Kidney (tissue), 14 donors: ENCODE data around the gene MANSC1. TPM values are rescaled to one million over a fixed set of nuclear protein-coding genes. Genes with fewer than 3 reads are reported as not detected.

Experiments used
- DNase-seq, 5 donors: peaks; one replicate each; pipeline ENCODE4 v3.0.0-alpha.2; 2013 to 2020
- FAIRE-seq: peaks from 2 replicates; lab custom pipeline; 2012; peaks lifted over from hg19 to GRCh38; lab: Jason Lieb, UNC
- H3K27ac ChIP-seq, 2 donors: one replicate each; pipeline ENCODE4 v1.7.0; 2013; ENCODE audit warnings: low read depth in 2 of 2, low read length in 2 of 2, inconsistent platforms in 1 of 2
- H3K27me3 ChIP-seq: one replicate; pipeline ENCODE4 v1.7.1; 2013; ENCODE audit warnings: low read length, inconsistent platforms; ENCODE audit not compliant: control insufficient read depth, insufficient read depth
- H3K36me3 ChIP-seq, 3 donors: one replicate each; pipeline versions ENCODE4 v1.7.0 to v1.7.1; 2013; ENCODE audit warnings: low read length in 3 of 3, control low read depth in 1 of 3, inconsistent platforms in 1 of 3; ENCODE audit not compliant: insufficient read depth in 3 of 3, control insufficient read depth in 2 of 3
- H3K4me1 ChIP-seq, 3 donors: one replicate each; pipeline versions ENCODE4 v1.7.0 to v1.7.1; 2013; ENCODE audit warnings: low read length in 3 of 3, inconsistent platforms in 1 of 3, low read depth in 1 of 3; ENCODE audit not compliant: control insufficient read depth in 2 of 3, insufficient read depth in 2 of 3
- H3K4me3 ChIP-seq, 3 donors: one replicate each; pipeline versions ENCODE4 v1.7.0 to v1.8.1; 2013; ENCODE audit warnings: low read length in 3 of 3, control low read depth in 1 of 3, inconsistent platforms in 1 of 3
- H3K9ac ChIP-seq, 3 donors: one replicate each; pipeline versions ENCODE4 v1.7.0 to v1.7.1; 2013; ENCODE audit warnings: low read length in 3 of 3, control low read depth in 1 of 3, inconsistent platforms in 1 of 3
- H3K9me3 ChIP-seq, 3 donors: one replicate each; pipeline versions ENCODE4 v1.7.0 to v1.7.1; 2013; ENCODE audit warnings: low read length in 3 of 3, control low read depth in 1 of 3, inconsistent platforms in 1 of 3; ENCODE audit not compliant: control insufficient read depth in 2 of 3, insufficient read depth in 1 of 3
- intact Hi-C: fragments of 100-400 bp; cut with DNase I; formaldehyde crosslinking; loops from one replicate; pipeline ENCODE4 v1.11.1; 2022
- polyA plus RNA-seq: library from polyadenylated mRNA; stranded (reverse); fragments of 350-450 nt; fragmentation: Illumina TruSeq; extraction: RNeasy Lipid Tissue Mini Kit (QIAGEN cat#74804); gene quantifications from one replicate; pipeline ENCODE4 v1.2.3, GENCODE V29; 2014; ENCODE audit warnings: low read depth, low replicate concordance; ENCODE audit not compliant: insufficient read depth
- total RNA-seq: library from RNA; stranded (reverse); fragmentation: NEBNext Ultra II Directional; extraction: Animal tissue kit (Norgen Biotek cat#: 25700); gene quantifications from one replicate; pipeline ENCODE4 v1.2.1, GENCODE V29; 2021
- TF ChIP-seq, protein P1 (sequence below): IDR thresholded peaks from 3 replicates; pipeline ENCODE4 v1.5.1; 2012; ENCODE audit warnings: mild to moderate bottlenecking, moderate library complexity, borderline replicate concordance; ENCODE audit not compliant: insufficient read depth; ENCODE audit errors: extremely low read depth
- donor health status: control.
- donor health status: control.
- donor health status: control.
- donor health status: control.
- donor health status: control.
- donor health status: DM: yes; HTN: yes; CAD: no.
- donor health status: Normal renal cell carcinoma (clear cell type).

Gene MANSC1
- total and polyA plus RNA-seq, 2 donors from 2014 or later, result 14.1 to 38.7 TPM

GRCh38 chr12:12398026-12398859 is 48.2 kb upstream of the MANSC1 start:
- no peaks in the 10 kb centered on the region for H3K36me3 ChIP-seq
- no peak overlapping the region for H3K4me3 ChIP-seq
- H3K27ac ChIP-seq, result peak overlapping the region; percentile 9 to 42
- TF ChIP-seq, protein P1, sequence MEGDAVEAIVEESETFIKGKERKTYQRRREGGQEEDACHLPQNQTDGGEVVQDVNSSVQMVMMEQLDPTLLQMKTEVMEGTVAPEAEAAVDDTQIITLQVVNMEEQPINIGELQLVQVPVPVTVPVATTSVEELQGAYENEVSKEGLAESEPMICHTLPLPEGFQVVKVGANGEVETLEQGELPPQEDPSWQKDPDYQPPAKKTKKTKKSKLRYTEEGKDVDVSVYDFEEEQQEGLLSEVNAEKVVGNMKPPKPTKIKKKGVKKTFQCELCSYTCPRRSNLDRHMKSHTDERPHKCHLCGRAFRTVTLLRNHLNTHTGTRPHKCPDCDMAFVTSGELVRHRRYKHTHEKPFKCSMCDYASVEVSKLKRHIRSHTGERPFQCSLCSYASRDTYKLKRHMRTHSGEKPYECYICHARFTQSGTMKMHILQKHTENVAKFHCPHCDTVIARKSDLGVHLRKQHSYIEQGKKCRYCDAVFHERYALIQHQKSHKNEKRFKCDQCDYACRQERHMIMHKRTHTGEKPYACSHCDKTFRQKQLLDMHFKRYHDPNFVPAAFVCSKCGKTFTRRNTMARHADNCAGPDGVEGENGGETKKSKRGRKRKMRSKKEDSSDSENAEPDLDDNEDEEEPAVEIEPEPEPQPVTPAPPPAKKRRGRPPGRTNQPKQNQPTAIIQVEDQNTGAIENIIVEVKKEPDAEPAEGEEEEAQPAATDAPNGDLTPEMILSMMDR, result peak; percentile 10
- H3K27me3 ChIP-seq, result no peaks in the 10 kb centered on the region
- no peaks in the 10 kb centered on the region for H3K9me3 ChIP-seq
- H3K4me1 ChIP-seq, result peaks cover 0 to 6% (median 0%) of the 10 kb centered on the region in 3 donors
- DNase-seq, result peak; percentile 62 to 81 (median 75)
- intact Hi-C loops, result no loop called here
- FAIRE-seq, result no peak
- no peak overlapping the region for H3K9ac ChIP-seq

- no peaks in the 10 kb centered on the region for H3K36me3 ChIP-seq
Observed at GRCh38 chr12:12397184-12397583, 47.1 kb upstream of the MANSC1 start.

DNA sequence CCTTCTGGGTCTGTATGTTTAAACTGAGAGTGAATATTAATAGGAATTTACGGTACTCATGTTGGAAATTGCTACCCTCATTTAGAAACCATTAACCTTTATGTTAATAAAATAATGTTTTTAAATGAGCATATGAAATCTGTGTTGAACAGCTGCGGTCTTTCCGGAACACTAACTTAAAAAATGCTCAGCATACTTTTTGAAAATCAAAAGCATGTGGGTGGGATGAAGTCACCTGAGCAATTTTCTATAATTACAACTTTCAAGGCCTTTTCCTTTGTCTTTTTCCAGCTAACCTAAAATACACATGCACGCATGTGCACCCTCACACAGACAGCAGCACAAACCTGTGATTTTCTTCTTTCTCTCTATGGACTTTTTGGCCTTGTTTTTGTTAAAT is 46.7 kb upstream of the MANSC1 start:
- H3K9me3 ChIP-seq, result no peaks in the 10 kb centered on the region
- no peak overlapping the region for H3K4me3 ChIP-seq
- intact Hi-C loops, result no loop called here
- H3K27me3 ChIP-seq, result no peaks in the 10 kb centered on the region
- no peak overlapping the region for H3K27ac ChIP-seq
- no peak overlapping the region for H3K9ac ChIP-seq
- TF ChIP-seq, protein P1, result no peak
- no peaks in the 10 kb centered on the region for H3K36me3 ChIP-seq
- peak in 1 of 5 donors; percentile 25 for DNase-seq
- no peak for FAIRE-seq
- peaks cover 0 to 6% (median 0%) of the 10 kb centered on the region in 3 donors for H3K4me1 ChIP-seq

More at GRCh38 chr12:12397184-12397583, 47.1 kb upstream of the MANSC1 start:
- Histone ChIP-seq H3K4me3 (no peak overlapping the region), H3K27ac (peak overlapping the region in 1 of 2 donors; percentile 42), H3K27me3 (no peaks in the 10 kb centered on the region), H3K9ac (no peak overlapping the region), H3K9me3 (no peaks in the 10 kb centered on the region), H3K4me1 (peaks cover 0 to 6% (median 0%) of the 10 kb centered on the region in 3 donors)
- FAIRE-seq (no peak), DNase-seq (no peak)
- intact Hi-C loops, result no loop called here
- TF ChIP-seq, protein P1, result no peak
